ENCODE results near the gene FTSJ3. TPM values are rescaled to one million over a fixed set of nuclear protein-coding genes. Genes with fewer than 3 reads are reported as not detected.

The FTSJ3 gene
- total and polyA plus RNA-seq, 4 donors: 10.5 to 31.1 (median 19.2) TPM

DNA sequence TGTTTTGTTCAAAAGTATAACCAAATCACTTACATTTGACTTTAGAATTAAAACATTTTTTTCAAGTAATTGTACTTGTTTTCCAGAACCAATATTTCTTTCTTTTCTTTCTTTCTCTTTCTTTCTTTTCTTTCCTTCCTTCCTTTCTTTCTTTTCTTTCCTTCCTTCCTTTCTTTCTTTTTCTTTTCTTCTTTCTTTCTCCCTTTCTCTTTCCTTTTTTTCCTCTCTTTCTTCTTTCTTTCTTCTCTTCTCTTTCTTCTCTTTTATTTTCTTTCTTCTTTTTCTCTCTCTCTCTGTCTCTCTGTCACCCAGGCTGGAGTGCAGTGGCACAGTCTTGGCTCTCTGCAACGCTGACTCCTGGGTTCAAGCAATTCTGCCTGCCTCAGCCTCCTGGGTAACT is 26.7 kb downstream of the FTSJ3 start:
- 100% methylated on average over 1 of the region's 1 CpG for WGBS
- peaks cover 6 to 86% (median 53%) of the 10 kb centered on the region in 4 donors for H3K36me3 ChIP-seq (ENCODE audit: control insufficient read depth in 4 of 4, insufficient read depth in 3 of 4, low read depth in 1 of 4, low read length in 3 of 4)
- no peak for DNase-seq (ENCODE audit: low spot score)
- H3K27ac ChIP-seq (ENCODE audit: low read depth in 1 of 2, low read length in 2 of 2): no peak overlapping the region
- TF ChIP-seq GABPA (IDR thresholded peaks at IDR 0.05 in 1 of 2, conservative IDR thresholded peaks at IDR 0.05 in 1 of 2): no peak
- no peak for TF ChIP-seq FOXA2 (IDR thresholded peaks at IDR 0.05)
- TF ChIP-seq, protein P1, sequence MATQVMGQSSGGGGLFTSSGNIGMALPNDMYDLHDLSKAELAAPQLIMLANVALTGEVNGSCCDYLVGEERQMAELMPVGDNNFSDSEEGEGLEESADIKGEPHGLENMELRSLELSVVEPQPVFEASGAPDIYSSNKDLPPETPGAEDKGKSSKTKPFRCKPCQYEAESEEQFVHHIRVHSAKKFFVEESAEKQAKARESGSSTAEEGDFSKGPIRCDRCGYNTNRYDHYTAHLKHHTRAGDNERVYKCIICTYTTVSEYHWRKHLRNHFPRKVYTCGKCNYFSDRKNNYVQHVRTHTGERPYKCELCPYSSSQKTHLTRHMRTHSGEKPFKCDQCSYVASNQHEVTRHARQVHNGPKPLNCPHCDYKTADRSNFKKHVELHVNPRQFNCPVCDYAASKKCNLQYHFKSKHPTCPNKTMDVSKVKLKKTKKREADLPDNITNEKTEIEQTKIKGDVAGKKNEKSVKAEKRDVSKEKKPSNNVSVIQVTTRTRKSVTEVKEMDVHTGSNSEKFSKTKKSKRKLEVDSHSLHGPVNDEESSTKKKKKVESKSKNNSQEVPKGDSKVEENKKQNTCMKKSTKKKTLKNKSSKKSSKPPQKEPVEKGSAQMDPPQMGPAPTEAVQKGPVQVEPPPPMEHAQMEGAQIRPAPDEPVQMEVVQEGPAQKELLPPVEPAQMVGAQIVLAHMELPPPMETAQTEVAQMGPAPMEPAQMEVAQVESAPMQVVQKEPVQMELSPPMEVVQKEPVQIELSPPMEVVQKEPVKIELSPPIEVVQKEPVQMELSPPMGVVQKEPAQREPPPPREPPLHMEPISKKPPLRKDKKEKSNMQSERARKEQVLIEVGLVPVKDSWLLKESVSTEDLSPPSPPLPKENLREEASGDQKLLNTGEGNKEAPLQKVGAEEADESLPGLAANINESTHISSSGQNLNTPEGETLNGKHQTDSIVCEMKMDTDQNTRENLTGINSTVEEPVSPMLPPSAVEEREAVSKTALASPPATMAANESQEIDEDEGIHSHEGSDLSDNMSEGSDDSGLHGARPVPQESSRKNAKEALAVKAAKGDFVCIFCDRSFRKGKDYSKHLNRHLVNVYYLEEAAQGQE (IDR thresholded peaks at IDR 0.05): no peak
- TF ChIP-seq, protein P2, sequence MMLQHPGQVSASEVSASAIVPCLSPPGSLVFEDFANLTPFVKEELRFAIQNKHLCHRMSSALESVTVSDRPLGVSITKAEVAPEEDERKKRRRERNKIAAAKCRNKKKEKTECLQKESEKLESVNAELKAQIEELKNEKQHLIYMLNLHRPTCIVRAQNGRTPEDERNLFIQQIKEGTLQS (IDR thresholded peaks at IDR 0.05): no peak
- no peak for TF ChIP-seq SP1 (IDR thresholded peaks at IDR 0.05)
- TF ChIP-seq RXRA (IDR thresholded peaks at IDR 0.05): no peak
- TF ChIP-seq, protein P3, sequence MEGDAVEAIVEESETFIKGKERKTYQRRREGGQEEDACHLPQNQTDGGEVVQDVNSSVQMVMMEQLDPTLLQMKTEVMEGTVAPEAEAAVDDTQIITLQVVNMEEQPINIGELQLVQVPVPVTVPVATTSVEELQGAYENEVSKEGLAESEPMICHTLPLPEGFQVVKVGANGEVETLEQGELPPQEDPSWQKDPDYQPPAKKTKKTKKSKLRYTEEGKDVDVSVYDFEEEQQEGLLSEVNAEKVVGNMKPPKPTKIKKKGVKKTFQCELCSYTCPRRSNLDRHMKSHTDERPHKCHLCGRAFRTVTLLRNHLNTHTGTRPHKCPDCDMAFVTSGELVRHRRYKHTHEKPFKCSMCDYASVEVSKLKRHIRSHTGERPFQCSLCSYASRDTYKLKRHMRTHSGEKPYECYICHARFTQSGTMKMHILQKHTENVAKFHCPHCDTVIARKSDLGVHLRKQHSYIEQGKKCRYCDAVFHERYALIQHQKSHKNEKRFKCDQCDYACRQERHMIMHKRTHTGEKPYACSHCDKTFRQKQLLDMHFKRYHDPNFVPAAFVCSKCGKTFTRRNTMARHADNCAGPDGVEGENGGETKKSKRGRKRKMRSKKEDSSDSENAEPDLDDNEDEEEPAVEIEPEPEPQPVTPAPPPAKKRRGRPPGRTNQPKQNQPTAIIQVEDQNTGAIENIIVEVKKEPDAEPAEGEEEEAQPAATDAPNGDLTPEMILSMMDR (IDR thresholded peaks at IDR 0.05; ENCODE audit: low read depth, low read length, missing input control): no peak
- TF ChIP-seq TAF1 (conservative IDR thresholded peaks at IDR 0.05): no peak
- no peak for TF ChIP-seq NR2F2 (IDR thresholded peaks at IDR 0.05)
- TF ChIP-seq FOXA1 (IDR thresholded peaks at IDR 0.05): no peak
- TF ChIP-seq, protein P4, sequence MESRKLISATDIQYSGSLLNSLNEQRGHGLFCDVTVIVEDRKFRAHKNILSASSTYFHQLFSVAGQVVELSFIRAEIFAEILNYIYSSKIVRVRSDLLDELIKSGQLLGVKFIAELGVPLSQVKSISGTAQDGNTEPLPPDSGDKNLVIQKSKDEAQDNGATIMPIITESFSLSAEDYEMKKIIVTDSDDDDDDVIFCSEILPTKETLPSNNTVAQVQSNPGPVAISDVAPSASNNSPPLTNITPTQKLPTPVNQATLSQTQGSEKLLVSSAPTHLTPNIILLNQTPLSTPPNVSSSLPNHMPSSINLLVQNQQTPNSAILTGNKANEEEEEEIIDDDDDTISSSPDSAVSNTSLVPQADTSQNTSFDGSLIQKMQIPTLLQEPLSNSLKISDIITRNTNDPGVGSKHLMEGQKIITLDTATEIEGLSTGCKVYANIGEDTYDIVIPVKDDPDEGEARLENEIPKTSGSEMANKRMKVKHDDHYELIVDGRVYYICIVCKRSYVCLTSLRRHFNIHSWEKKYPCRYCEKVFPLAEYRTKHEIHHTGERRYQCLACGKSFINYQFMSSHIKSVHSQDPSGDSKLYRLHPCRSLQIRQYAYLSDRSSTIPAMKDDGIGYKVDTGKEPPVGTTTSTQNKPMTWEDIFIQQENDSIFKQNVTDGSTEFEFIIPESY (IDR thresholded peaks at IDR 0.05): no peak
- TF ChIP-seq YY1 (IDR thresholded peaks at IDR 0.05): no peak
- TF ChIP-seq RAD21 (IDR thresholded peaks at IDR 0.05): no peak
- no peaks in the 10 kb centered on the region for H3K27me3 ChIP-seq (ENCODE audit: control insufficient read depth in 4 of 4, insufficient read depth in 4 of 4, low read length in 3 of 4)
- H3K4me3 ChIP-seq (ENCODE audit: low read depth in 1 of 3, low read length in 3 of 3): no peak overlapping the region
- no peak overlapping the region for H3K9ac ChIP-seq (ENCODE audit: low read depth in 1 of 2, low read length in 2 of 2)
- H3K4me1 ChIP-seq (ENCODE audit: control insufficient read depth in 4 of 4, insufficient read depth in 4 of 4, low read length in 3 of 4): no peaks in the 10 kb centered on the region
- no peaks in the 10 kb centered on the region for H3K9me3 ChIP-seq (ENCODE audit: control insufficient read depth in 4 of 4, low read length in 3 of 4)

DNA sequence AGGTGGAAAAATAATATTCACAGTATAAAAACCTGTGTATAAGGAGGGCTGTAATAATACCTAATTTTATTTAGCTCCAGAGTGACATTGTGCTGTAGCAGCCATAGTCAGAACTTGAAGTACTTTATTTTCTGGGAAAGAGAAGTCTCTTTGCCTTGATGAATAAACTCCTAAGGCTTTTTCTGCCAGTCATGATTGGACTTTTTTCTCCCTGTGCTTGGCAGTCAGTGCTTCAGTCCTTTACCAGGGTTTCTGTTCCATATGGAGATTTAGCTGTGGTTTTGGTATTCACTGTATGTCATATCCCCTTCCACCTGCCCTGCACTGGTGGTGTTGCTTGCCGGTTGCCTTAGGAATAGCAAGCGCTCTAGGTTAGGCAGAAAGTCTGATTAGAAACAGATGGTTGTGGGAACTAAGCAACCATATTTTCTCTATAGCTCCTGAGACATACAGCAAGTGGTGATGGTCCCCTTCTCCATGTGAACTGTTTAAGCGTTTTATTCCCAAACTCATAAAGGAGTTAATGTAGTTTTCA is 28.8 kb downstream of the FTSJ3 start:
- WGBS: 95% methylated on average over 3 of the region's 3 CpGs
- H3K9me3 ChIP-seq (ENCODE audit: control insufficient read depth in 4 of 4, low read length in 3 of 4): no peaks in the 10 kb centered on the region
- H3K4me3 ChIP-seq (ENCODE audit: low read depth in 1 of 3, low read length in 3 of 3): no peak overlapping the region
- H3K27me3 ChIP-seq (ENCODE audit: control insufficient read depth in 4 of 4, insufficient read depth in 4 of 4, low read length in 3 of 4): no peaks in the 10 kb centered on the region
- no peak for DNase-seq (ENCODE audit: low spot score)
- peaks cover 8 to 87% (median 57%) of the 10 kb centered on the region in 4 donors for H3K36me3 ChIP-seq (ENCODE audit: control insufficient read depth in 4 of 4, insufficient read depth in 3 of 4, low read depth in 1 of 4, low read length in 3 of 4)
- H3K4me1 ChIP-seq (ENCODE audit: control insufficient read depth in 4 of 4, insufficient read depth in 4 of 4, low read length in 3 of 4): no peaks in the 10 kb centered on the region
- no peak overlapping the region for H3K9ac ChIP-seq (ENCODE audit: low read depth in 1 of 2, low read length in 2 of 2)
- H3K27ac ChIP-seq (ENCODE audit: low read depth in 1 of 2, low read length in 2 of 2): no peak overlapping the region
- TF ChIP-seq SP1 (IDR thresholded peaks at IDR 0.05) (no peak), EGR1 (IDR thresholded peaks at IDR 0.05; ENCODE audit: low read depth in 2 of 2) (no peak), YY1 (IDR thresholded peaks at IDR 0.05) (no peak), FOXA2 (IDR thresholded peaks at IDR 0.05) (no peak), RXRA (IDR thresholded peaks at IDR 0.05) (no peak), NR2F2 (IDR thresholded peaks at IDR 0.05) (no peak)
- TF ChIP-seq, protein P4 (IDR thresholded peaks at IDR 0.05): no peak
- TF ChIP-seq, protein P1 (IDR thresholded peaks at IDR 0.05): no peak
- TF ChIP-seq, protein P2 (IDR thresholded peaks at IDR 0.05): no peak
